ENCODE measurements around the gene KCNMB2. TPM values are rescaled to one million over a fixed set of nuclear protein-coding genes. Genes with fewer than 3 reads are reported as not detected.

The KCNMB2 gene
- polyA plus RNA-seq, 3 donors, result not detected

- Mint-ChIP-seq H3K27me3 (ENCODE audit: low read depth in 3 of 3) (peaks cover 0 to 2% (median 0%) of the 10 kb centered on the region in 3 donors), H3K36me3 (no peaks in the 10 kb centered on the region), H3K4me3 (no peak overlapping the region), H3K4me1 (no peaks in the 10 kb centered on the region), H3K9me3 (peaks cover 0 to 10% (median 2%) of the 10 kb centered on the region in 7 donors), H3K27ac (no peak overlapping the region)
- no peaks in the 10 kb centered on the region for H3K27me3 ChIP-seq (ENCODE audit: control insufficient read depth in 2 of 2, insufficient read depth in 2 of 2, low read length in 2 of 2)
- no peaks in the 10 kb centered on the region for H3K4me1 ChIP-seq (ENCODE audit: control insufficient read depth in 1 of 2, insufficient read depth in 2 of 2, low read length in 2 of 2)
- DNase-seq, result no peak
- H3K4me3 ChIP-seq (replicated peaks in 1 of 3; ENCODE audit: low read depth in 2 of 3, low read length in 3 of 3), result no peak overlapping the region
- WGBS (ENCODE audit: insufficient coverage), result no CpG with 5 or more reads among the region's 3 CpGs
- no peak overlapping the region for H3K27ac ChIP-seq (ENCODE audit: low read depth in 1 of 2, low read length in 2 of 2)
- no peaks in the 10 kb centered on the region for H3K79me2 ChIP-seq (ENCODE audit: insufficient read depth, low read length)
- no peak for TF ChIP-seq CTCF (IDR thresholded peaks at IDR 0.05)
- no peak overlapping the region for H3K9ac ChIP-seq (ENCODE audit: insufficient read depth, low read length, poor library complexity, severe bottlenecking)
- intact Hi-C loops (cut with micrococcal nuclease), result no loop called here
- H3K4me2 ChIP-seq (replicated peaks; ENCODE audit: extremely low read depth, low read length, poor library complexity, severe bottlenecking), result no peak overlapping the region
- H3K9me3 ChIP-seq (replicated peaks in 1 of 2; ENCODE audit: control insufficient read depth in 1 of 2, insufficient read depth in 1 of 2, low read length in 2 of 2), result peaks cover 1 to 5% of the 10 kb centered on the region in 2 donors
- H4K20me1 ChIP-seq (ENCODE audit: insufficient read depth, low read length), result no peaks in the 10 kb centered on the region
- H2AFZ ChIP-seq (ENCODE audit: insufficient read depth, low read depth, low read length, poor library complexity, severe bottlenecking), result no peak overlapping the region
- H3K36me3 ChIP-seq (replicated peaks in 1 of 2; ENCODE audit: control insufficient read depth in 1 of 2, insufficient read depth in 2 of 2, low read length in 2 of 2), result no peaks in the 10 kb centered on the region
These were observed 298.8 kb downstream of the KCNMB2 start for GRCh38 chr3:178835033-178835432.

DNA sequence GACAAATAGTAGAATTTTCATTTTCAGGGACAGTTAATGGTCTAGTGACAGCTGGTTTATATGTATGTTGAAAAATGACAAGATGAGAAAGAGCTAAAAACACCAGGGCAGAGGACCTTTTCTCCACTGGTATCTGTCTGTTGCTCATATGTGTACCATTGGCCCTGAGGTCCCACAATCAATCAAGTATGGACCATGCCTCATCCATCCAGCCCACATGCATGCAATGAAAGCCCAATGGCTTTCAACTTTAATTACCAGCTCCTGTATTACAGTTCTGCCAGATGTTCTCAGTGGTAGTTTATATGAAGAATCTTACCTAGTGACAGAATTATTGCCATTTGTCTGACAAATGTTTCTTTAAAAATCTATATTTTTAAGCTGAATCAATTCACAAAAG, 301.3 kb downstream of the KCNMB2 start:
- Mint-ChIP-seq H3K36me3 (no peaks in the 10 kb centered on the region), H3K4me1 (no peaks in the 10 kb centered on the region), H3K9me3 (peaks cover 0 to 15% (median 2%) of the 10 kb centered on the region in 7 donors), H3K27me3 (ENCODE audit: low read depth in 3 of 3) (peaks cover 0 to 4% (median 0%) of the 10 kb centered on the region in 3 donors), H3K27ac (no peak overlapping the region), H3K4me3 (no peak overlapping the region)
- Histone ChIP-seq H3K4me3 (replicated peaks in 1 of 3; ENCODE audit: low read depth in 2 of 3, low read length in 3 of 3) (no peak overlapping the region), H3K36me3 (replicated peaks in 1 of 2; ENCODE audit: control insufficient read depth in 1 of 2, insufficient read depth in 2 of 2, low read length in 2 of 2) (no peaks in the 10 kb centered on the region), H3K27ac (ENCODE audit: low read depth in 1 of 2, low read length in 2 of 2) (no peak overlapping the region), H3K27me3 (ENCODE audit: control insufficient read depth in 2 of 2, insufficient read depth in 2 of 2, low read length in 2 of 2) (no peaks in the 10 kb centered on the region), H3K4me2 (replicated peaks; ENCODE audit: extremely low read depth, low read length, poor library complexity, severe bottlenecking) (no peak overlapping the region), H3K9me3 (replicated peaks in 1 of 2; ENCODE audit: control insufficient read depth in 1 of 2, insufficient read depth in 1 of 2, low read length in 2 of 2) (peaks cover 7 to 11% of the 10 kb centered on the region in 2 donors), H3K79me2 (ENCODE audit: insufficient read depth, low read length) (no peaks in the 10 kb centered on the region), H2AFZ (ENCODE audit: insufficient read depth, low read depth, low read length, poor library complexity, severe bottlenecking) (no peak overlapping the region), H4K20me1 (ENCODE audit: insufficient read depth, low read length) (no peaks in the 10 kb centered on the region), H3K9ac (ENCODE audit: insufficient read depth, low read length, poor library complexity, severe bottlenecking) (no peak overlapping the region), H3K4me1 (ENCODE audit: control insufficient read depth in 1 of 2, insufficient read depth in 2 of 2, low read length in 2 of 2) (no peaks in the 10 kb centered on the region)
- TF ChIP-seq CTCF (IDR thresholded peaks at IDR 0.05), result no peak
- DNase-seq, result no peak
- intact Hi-C loops (cut with micrococcal nuclease), result no loop called here
